CD4-positive, alpha-beta T cell treated with Interleukin-17A for 4 hours (primary cell): ENCODE measurements around the gene GPR149.
A peak's percentile ranks its signal among the peaks of the same experiment; 100 is the strongest.

Experiments
- DNase-seq: peaks from one replicate; pipeline ENCODE4 v3.0.0-alpha.2; 2020; ENCODE audit warnings: mixed read lengths

Gene GPR149

GRCh38 chr3:154345422-154346122 lies 84.4 kb downstream of the GPR149 start:
- no peak for DNase-seq

- no peak for DNase-seq
Measured at GRCh38 chr3:154338570-154338969, 91.4 kb downstream of the GPR149 start.

GRCh38 chr3:154338008-154338407 lies 92.0 kb downstream of the GPR149 start:
- DNase-seq, result no peak

- no peak for DNase-seq
Measured at GRCh38 chr3:154334973-154335420, 95.0 kb downstream of the GPR149 start.

- DNase-seq, result no peak
Measured at GRCh38 chr3:154327871-154328270, 102.1 kb downstream of the GPR149 start.

GRCh38 chr3:154324919-154325318 lies 105.1 kb downstream of the GPR149 start:
- DNase-seq, result no peak

- DNase-seq, result peak; percentile 89
Measured at GRCh38 chr3:154323891-154324738, 105.9 kb downstream of the GPR149 start, which contains the start of gene DHX36. TSS of gene DHX36 (minus strand) at chr3:154324487. CDS start at chr3:154324416, 71 bp downstream.

- no peak for DNase-seq
Measured at GRCh38 chr3:154316974-154317767, 112.8 kb downstream of the GPR149 start.

GRCh38 chr3:154314152-154314551 lies 115.8 kb downstream of the GPR149 start:
- DNase-seq, result no peak

- no peak for DNase-seq
Measured at GRCh38 chr3:154310840-154311239, 119.2 kb downstream of the GPR149 start.

- DNase-seq, result no peak
Measured at GRCh38 chr3:154307363-154307762, 122.6 kb downstream of the GPR149 start.

- no peak for DNase-seq
Measured at GRCh38 chr3:154304936-154305335, 125.1 kb downstream of the GPR149 start.

- no peak for DNase-seq
Measured at GRCh38 chr3:154304116-154304786, 125.7 kb downstream of the GPR149 start.

GRCh38 chr3:154301561-154301960 lies 128.4 kb downstream of the GPR149 start:
- DNase-seq, result no peak

- no peak for DNase-seq
Measured at GRCh38 chr3:154294016-154294415, 136.0 kb downstream of the GPR149 start.

- no peak for DNase-seq
Measured at GRCh38 chr3:154290187-154290586, 139.8 kb downstream of the GPR149 start.
